Heart right ventricle (tissue), 16 donors: ENCODE measurements around the gene MRPL2. TPM values are rescaled to one million over a fixed set of nuclear protein-coding genes. Genes with fewer than 3 reads are reported as not detected.

Experiments
- ATAC-seq, 8 donors: fragments of 200-7000 bp; cut with Tn5 transposase; one replicate each; pipeline ENCODE4 v1.9.1; 2020; ENCODE audit warnings: mild to moderate bottlenecking in 8 of 8, moderate library complexity in 8 of 8, moderate number of reproducible peaks in 1 of 8
- DNase-seq, 2 donors: peaks; one replicate each; pipeline ENCODE4 v3.0.0-alpha.2; 2020
- H3K27ac ChIP-seq, 10 donors: fragments of 200-600 bp; sonication (generic) in 2 of 10; one replicate each; pipeline versions ENCODE4 v1.5.0 to v1.8.0; 2020 to 2022; ENCODE audit warnings: mild to moderate bottlenecking in 3 of 10
- H3K27me3 ChIP-seq, 7 donors: fragments of 200-600 bp; one replicate each; pipeline ENCODE4 v1.8.0; 2021 to 2022; ENCODE audit warnings: mild to moderate bottlenecking in 2 of 7
- H3K36me3 ChIP-seq, 9 donors: fragments of 200-600 bp; sonication (generic) in 1 of 9; one replicate each; pipeline versions ENCODE4 v1.5.0 to v1.8.0; 2020 to 2022; ENCODE audit warnings: mild to moderate bottlenecking in 2 of 9
- H3K4me1 ChIP-seq, 9 donors: fragments of 200-600 bp; sonication (generic) in 1 of 9; one replicate each; pipeline versions ENCODE4 v1.5.0 to v1.8.0; 2020 to 2022; ENCODE audit warnings: mild to moderate bottlenecking in 4 of 9
- H3K4me3 ChIP-seq, 10 donors: fragments of 200-600 bp; sonication (generic) in 2 of 10; one replicate each; pipeline versions ENCODE4 v1.5.0 to v1.8.0; 2020 to 2022; ENCODE audit warnings: mild to moderate bottlenecking in 7 of 10, moderate library complexity in 2 of 10
- H3K9me3 ChIP-seq, 11 donors: fragments of 200-600 bp in 10 of 11; sonication (generic) in 2 of 11; one replicate each; pipeline versions ENCODE4 v1.5.0 to v1.8.0; 2013 to 2022; ENCODE audit warnings: mild to moderate bottlenecking in 2 of 11, control low read depth in 1 of 11, moderate library complexity in 1 of 11
- CTCF ChIP-seq, 9 donors: fragments of 200-600 bp; sonication (generic) in 2 of 9; IDR thresholded peaks; one replicate each; pipeline versions ENCODE4 v1.5.0 to v1.8.0; 2021 to 2022; ENCODE audit warnings: antibody characterized with exemption in 9 of 9, mild to moderate bottlenecking in 5 of 9, moderate library complexity in 1 of 9
- WGBS, 2 donors: extraction: QIAGEN DNeasy Blood & Tissue Kit; methylation state at CpG; one replicate each; pipeline ENCODE4 v1.1.7; 2013; ENCODE audit warnings: inconsistent platforms in 1 of 2; 5-methylcytosine and 5-hydroxymethylcytosine counted together
- intact Hi-C, 10 donors: fragments of 100-400 bp; cut with DNase I; formaldehyde crosslinking; loops; one replicate each; pipeline versions ENCODE4 v1.11.1 to v1.14.2; 2022
- polyA plus RNA-seq, 2 donors: library from polyadenylated mRNA; stranded (reverse); fragments of 200-250 nt; gene quantifications; one replicate each; pipeline ENCODE4 v1.2.3, GENCODE V29; 2013
- total RNA-seq, 10 donors: library from RNA; stranded (reverse); fragmentation: NEBNext Ultra II Directional in 3 of 10; extraction: Animal tissue kit (Norgen Biotek cat#: 25700) in 3 of 10; gene quantifications; one replicate each; pipeline versions ENCODE4 v1.2.1 to v1.2.4, GENCODE V29; 2021 to 2023
- donor health status: Arrhythmogenic right ventricular cardiomyopathy.
- donor health status: ischemic (EF 13 %, LVEDD 7.1; RV severe dilation, severe dysfunction).
- donor health status: healthy with polysubstance abuse.
- donor health status: DM: no; HTN: yes; CAD: no.
- donor health status: DM: no; HTN: no; CAD: no.
- donor health status: ischemic (EF 25% LVEDD 6.9; RV normal size, moderate dysfunction).
- donor health status: ischemic (EF 25% LVEDD 5.7; RV mildly dilated, moderate dysfunction).
- donor health status: healthy.
- donor health status: DM: yes; HTN: yes; CAD: no.
- donor health status: Ischemic cardiomyopathy.
- donor health status: ischemic (EF 35%, LVEDD 5.7; RV mildly dilated, moderate dysfunction).
- donor health status: nonischemic (EF 11% LVEDD 7.7; RV severe dilation, severe dysfunction).
- donor health status: DM: yes; HTN: yes; CAD: no.
- donor health status: PGD.
- donor health status: ischemic (EF 29% LVEDD 5.4; RV normal size, mild dysfunction).
- donor health status: nonischemic (EF 23%, LVEDD 6.1; RV moderate dilation, normal function).

The MRPL2 gene
- total and polyA plus RNA-seq, 12 donors = 76.0 to 165 (median 97.6) TPM

DNA sequence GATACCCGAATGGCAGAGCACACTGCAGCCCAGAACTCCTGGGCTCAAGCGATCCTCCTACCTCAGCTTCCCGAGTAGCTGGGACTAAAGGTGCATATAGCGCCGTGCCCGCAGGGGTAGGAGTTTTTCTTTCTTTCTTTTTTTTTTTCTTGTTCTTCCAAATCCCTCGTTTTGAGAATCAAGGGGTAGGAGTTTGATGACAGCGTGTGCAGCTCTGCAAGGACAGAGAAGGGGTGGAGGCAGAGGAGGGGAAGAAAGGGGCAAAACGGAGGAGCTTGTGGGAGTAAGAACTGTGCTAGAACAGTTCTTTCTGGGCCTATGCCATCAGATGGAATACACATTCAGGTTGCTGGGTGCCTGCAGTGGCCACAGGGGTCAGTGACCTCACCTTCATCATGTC lies 22.5 kb downstream of the MRPL2 start:
- peaks cover 0 to 94% (median 18%) of the 10 kb centered on the region in 9 donors for H3K36me3 ChIP-seq
- H3K27ac ChIP-seq = peak overlapping the region in 4 of 10 donors; percentile 42 to 64 (median 56)
- no peak for DNase-seq
- H3K4me3 ChIP-seq = no peak overlapping the region
- intact Hi-C loops = no loop called here
- peak in 1 of 8 donors; percentile 18 for ATAC-seq
- H3K4me1 ChIP-seq = peaks cover 0 to 30% (median 17%) of the 10 kb centered on the region in 9 donors
- 89% methylated on average over 9 of the region's 9 CpGs for WGBS, 2 donors
- no peaks in the 10 kb centered on the region for H3K9me3 ChIP-seq
- H3K27me3 ChIP-seq = no peaks in the 10 kb centered on the region
- no peak for TF ChIP-seq CTCF (IDR thresholded peaks at IDR 0.05)

- peaks cover 0 to 30% (median 17%) of the 10 kb centered on the region in 9 donors for H3K4me1 ChIP-seq
- 46 to 66% methylated on average over 4 of the region's 4 CpGs for WGBS, 2 donors
- intact Hi-C loops = no loop called here
- DNase-seq = peak; percentile 59 to 77
- no peak overlapping the region for H3K4me3 ChIP-seq
- H3K27me3 ChIP-seq = no peaks in the 10 kb centered on the region
- no peak for TF ChIP-seq CTCF (IDR thresholded peaks at IDR 0.05)
- ATAC-seq = peak; percentile 78 to 97 (median 90)
- H3K9me3 ChIP-seq = no peaks in the 10 kb centered on the region
- H3K27ac ChIP-seq = peak overlapping the region in 9 of 10 donors; percentile 11 to 82 (median 54)
- H3K36me3 ChIP-seq = peaks cover 0 to 97% (median 17%) of the 10 kb centered on the region in 9 donors
Measured at GRCh38 chr6:43035495-43036194, 23.6 kb downstream of the MRPL2 start.

- DNase-seq (no peak), ATAC-seq (no peak)
- Histone ChIP-seq H3K36me3 (peaks cover 0 to 99% (median 21%) of the 10 kb centered on the region in 9 donors), H3K27me3 (no peaks in the 10 kb centered on the region), H3K9me3 (no peaks in the 10 kb centered on the region), H3K4me1 (peaks cover 0 to 30% (median 17%) of the 10 kb centered on the region in 9 donors), H3K27ac (no peak overlapping the region), H3K4me3 (no peak overlapping the region)
- TF ChIP-seq CTCF (IDR thresholded peaks at IDR 0.05) = no peak
- 92 to 94% methylated on average over 2 of the region's 2 CpGs for WGBS, 2 donors
- intact Hi-C loops = no loop called here
Measured at GRCh38 chr6:43034190-43034525, 25.1 kb downstream of the MRPL2 start.

DNA sequence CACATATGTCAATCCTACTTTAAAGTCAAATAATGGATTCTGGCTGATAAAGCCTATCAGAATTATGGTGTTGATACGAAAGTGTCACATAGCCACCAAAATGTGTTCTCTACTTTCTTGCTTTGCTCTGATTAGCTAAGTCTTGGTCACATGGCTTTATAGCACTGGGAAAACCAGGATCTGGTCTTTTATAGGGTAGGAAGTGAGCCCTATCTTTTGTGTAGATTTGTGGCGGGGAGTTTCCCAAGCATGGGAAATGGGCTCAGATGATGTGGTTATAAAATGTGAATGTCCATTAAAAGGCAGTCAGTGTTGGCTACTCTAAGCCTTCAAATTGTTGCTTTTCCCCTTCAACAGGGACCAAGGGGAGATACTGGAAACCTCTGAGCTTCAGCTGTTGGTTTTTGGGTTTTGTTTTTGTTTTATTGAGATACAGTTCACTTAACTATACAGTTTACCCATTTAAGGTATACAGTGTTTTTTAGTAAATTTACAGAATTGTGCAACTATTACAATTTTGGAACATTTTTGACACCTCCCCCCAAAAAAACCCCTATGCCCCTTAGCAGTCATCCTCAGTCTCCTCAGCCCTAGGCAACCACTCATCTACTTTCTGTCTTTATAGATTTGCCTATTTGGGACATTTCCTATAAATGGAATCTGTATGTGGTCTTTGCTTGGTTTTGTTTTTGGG lies 25.6 kb downstream of the MRPL2 start:
- H3K27me3 ChIP-seq = no peaks in the 10 kb centered on the region
- no peaks in the 10 kb centered on the region for H3K9me3 ChIP-seq
- peaks cover 0 to 30% (median 17%) of the 10 kb centered on the region in 9 donors for H3K4me1 ChIP-seq
- ATAC-seq (no peak), DNase-seq (no peak)
- 92% methylated on average over 2 of the region's 2 CpGs for WGBS, 2 donors
- intact Hi-C loops = no loop called here
- H3K27ac ChIP-seq = no peak overlapping the region
- no peak overlapping the region for H3K4me3 ChIP-seq
- TF ChIP-seq CTCF (IDR thresholded peaks at IDR 0.05) = no peak
- peaks cover 0 to 99% (median 21%) of the 10 kb centered on the region in 9 donors for H3K36me3 ChIP-seq
